Stimulated activated CD8-positive, alpha-beta memory T cell treated with anti-CD3 and anti-CD28 coated beads, Interleukin-15, amount 100 ng/mL, for 1 hour (primary cell): ENCODE data around the gene RNF224.
A peak's percentile ranks its signal among the peaks of the same experiment; 100 is the strongest.

Experiments used
- DNase-seq: peaks from one replicate; pipeline ENCODE4 v3.0.0-alpha.2; 2020; ENCODE audit warnings: low read depth

RNF224 gene

GRCh38 chr9:137192448-137192780 is 34.9 kb upstream of the RNF224 start:
- DNase-seq = no peak

DNA sequence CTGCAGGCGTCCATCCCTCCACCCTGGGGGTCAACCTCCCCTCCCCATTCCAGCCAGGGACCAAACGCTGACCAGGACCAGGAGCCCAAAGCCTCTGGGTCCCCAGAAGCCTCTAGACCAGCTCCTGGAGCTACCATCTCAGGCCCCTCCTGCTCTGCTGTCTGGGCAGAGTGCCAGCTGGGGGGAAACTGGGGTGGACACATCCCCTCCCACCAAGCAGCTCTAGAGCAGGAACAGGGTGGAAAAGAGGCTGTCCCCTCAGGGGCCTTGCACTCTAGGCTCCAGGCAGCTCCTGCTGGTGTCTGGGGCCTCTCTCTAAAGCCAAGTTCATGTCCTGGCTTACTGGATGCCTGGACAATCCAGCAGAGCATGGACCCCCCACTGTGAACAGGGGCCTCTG is 34.4 kb upstream of the RNF224 start:
- no peak for DNase-seq

- DNase-seq = no peak
These were observed 33.5 kb upstream of the RNF224 start for GRCh38 chr9:137193771-137194170.

DNA sequence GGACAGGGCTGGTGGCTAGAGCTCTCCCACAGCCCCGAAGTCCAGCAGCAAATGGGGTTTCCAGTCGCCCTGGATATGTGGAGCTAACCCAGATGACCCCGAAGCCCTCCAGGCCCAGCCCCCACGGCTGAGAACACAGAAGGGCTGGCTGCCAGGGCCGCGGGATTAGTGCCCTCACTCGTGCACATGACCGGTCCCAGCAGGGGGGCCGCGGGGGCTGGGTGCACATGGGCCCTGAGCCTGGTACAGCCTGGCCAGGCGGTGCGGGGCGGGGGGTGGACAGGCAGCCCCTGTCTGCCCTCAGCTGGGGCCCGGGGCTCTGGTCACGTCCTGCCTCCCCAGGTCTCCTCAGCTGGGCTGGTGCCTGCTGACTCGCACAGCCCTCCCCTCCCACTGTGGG is 32.9 kb upstream of the RNF224 start:
- no peak for DNase-seq

GRCh38 chr9:137194909-137195308 is 32.4 kb upstream of the RNF224 start:
- DNase-seq = no peak

DNA sequence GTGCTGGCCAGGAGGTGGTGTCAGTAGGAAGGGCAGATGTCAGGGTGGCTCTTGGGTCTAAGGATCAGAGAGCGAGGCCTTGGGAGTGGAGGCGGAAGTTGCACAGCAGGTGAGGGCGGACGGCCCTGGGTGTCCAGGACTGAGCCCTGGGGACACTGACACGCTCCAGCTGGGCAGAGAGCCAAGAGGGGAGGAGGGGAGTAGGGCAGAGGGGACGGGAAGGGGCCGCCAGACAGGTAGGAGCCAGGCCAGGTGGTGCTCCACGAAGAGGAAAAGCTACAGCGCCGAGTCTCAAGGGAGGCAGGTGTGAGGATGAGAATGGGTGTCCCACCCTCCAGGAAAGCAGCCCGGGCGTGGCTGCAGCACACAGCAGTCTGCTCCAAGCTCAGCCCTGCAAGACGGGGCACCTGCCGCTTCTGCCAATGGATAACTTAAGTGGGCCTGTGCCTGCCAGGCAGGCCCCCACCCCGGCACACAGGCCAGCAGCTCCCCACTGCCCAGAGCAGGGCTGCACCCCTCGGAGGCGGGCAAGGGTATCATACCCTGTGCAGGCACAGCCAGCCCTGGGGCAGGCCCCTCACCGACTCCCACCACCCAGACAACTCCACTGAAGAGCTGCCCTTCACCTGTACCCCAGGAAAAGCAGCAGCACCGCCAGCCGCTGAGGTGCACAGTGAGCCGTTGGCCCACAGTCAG is 31.6 kb upstream of the RNF224 start:
- DNase-seq = no peak

- DNase-seq = no peak
These were observed 29.0 kb upstream of the RNF224 start for GRCh38 chr9:137198051-137198901.

GRCh38 chr9:137198902-137199283 is 28.4 kb upstream of the RNF224 start:
- no peak for DNase-seq

DNA sequence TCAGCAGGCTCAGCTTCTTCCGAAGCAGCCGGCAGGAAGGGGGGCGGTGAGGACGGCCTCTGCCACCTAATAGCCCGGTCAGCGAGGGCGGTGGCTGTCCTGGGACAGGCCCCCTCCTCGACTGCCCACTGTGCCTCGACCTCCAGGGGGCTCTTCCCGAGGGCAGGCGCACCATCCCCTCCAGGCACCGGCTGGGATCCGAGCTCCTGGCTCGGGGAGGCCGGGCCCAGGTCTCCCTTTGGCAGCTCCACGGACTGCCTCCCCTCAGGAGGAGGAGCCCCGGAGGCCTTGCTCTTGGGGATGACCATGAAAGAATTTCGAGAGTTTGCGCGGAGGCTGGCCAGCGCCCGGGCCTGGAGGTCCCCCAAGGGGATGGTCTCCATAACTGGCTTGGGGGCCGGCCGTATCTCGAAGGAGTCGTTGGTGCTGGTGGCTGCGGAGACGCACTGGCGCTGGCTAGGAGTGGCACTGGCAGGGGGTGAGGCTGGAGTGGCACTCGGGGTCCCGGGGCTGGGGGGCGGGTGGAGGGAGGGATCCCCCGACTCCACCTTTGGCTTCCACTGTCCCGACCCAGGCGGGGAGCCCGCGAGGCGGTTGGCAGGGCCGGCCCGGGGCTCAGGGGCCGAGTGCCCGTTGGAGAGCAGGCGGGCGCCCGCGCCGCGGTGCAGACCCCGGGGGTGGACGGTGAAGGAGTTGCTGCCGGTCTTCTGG is 27.7 kb upstream of the RNF224 start:
- no peak for DNase-seq

GRCh38 chr9:137200311-137201204 is 26.7 kb upstream of the RNF224 start, which contains the start of gene TPRN:
Gene TPRN, minus strand, starts transcription at chr9:137200741. Its CDS starts 30 bp downstream, at chr9:137200711.
- DNase-seq = peak; percentile 97

DNA sequence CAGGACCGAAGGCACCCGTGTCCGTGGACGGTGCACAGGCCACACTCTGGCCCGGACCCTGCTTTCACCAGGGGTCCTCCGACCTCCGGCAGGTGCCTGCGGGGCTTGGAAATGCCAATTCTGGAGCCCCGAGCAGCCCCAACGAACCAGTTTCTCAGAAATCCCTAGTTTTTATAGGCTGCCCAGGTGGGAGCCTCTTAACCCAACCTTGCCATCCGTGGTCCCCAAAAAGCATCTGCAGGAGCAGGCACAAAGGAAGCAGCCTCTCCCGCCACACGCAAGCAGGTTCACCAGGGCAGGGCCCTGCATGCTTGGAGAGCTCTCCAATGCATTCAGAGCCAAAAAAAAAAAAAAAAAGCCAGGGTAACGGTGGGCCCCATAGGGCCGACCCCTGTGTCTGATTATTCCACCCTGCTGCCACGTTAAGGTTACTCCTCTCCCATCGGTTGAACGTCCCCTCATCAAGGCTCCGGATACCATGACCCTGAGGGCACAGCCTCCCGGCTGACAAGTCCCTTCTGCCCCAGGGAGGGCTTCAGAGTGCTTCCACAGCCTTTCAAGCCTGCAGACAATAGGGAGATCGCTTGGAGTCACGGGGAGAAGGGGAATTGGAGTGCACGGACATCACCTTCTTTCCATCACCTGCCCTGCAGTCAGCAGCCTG is 26.0 kb upstream of the RNF224 start:
- DNase-seq = no peak

- no peak for DNase-seq
These were observed 24.3 kb upstream of the RNF224 start for GRCh38 chr9:137202966-137203365.

GRCh38 chr9:137204731-137205125 is 22.6 kb upstream of the RNF224 start:
- no peak for DNase-seq

DNA sequence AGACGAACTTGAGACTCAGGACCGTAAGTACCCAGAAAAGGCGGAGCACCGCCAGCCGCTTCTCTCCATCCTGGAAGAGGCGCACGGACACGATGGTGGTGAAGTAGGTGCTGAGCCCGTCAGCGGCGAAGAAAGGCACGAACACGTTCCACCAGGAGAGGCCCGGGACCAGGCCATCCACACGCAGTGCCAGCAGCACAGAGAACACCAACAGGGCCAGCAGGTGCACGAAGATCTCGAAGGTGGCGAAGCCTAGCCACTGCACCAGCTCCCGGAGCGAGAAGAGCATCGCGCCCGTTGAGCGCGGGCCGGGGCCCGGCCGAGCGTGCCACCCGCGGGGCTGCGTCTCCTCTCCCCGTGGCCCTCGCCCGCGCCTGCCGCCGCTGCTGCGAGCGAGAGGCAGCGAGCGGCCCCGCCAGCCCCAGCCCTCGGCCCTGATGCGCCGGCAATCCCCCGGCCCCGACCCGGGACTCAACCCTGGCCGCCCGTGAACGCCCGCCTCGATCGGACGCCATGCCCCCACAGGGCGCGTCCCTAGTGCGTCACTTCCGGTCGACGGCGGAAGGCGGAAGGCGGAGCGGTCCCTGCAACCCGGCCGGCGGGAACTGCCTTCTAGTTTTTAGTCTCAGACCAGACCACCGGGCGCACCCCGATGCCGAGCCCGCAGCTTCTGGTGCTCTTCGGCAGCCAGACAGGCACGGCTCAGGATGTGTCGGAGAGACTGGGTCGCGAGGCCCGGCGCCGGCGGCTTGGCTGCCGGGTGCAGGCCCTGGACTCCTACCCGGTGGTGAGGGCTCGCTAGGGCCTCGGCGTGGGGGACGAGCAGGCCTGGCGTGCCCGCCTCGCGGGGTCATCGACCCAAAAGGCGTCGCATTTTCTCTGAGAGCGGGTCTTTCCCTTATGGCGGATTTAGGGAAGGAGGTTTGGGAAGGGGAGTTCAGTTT is 21.9 kb upstream of the RNF224 start, which contains the start of the genes NDOR1 and TMEM203:
NDOR1 (plus strand) TSS at position 575 of the 944 bp plus-strand sequence; CDS start at position 653, 78 bp downstream.
TMEM203 (minus strand) TSS at position 523 of the 944 bp plus-strand sequence; CDS start at position 289, 234 bp downstream.
- peak; percentile 89 for DNase-seq

DNA sequence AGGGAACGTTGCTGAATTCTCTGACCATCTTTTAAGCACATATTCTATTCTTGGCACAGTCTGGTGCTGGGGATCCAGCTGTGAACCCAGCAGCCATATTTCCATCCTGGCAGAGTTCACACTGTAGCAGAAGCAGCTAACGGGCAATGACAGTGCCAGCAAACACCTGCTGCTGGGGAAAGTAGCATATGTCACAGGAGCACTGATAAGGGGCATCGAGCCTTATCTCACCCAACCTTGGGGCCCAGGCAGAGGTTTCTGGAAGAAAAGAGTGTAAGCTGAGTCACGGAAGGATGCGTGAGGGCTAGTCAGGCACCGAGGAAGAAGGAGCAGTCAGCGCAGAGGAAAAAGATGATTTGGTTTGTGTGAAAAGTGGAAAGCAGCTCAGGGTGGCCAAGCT is 20.7 kb upstream of the RNF224 start:
- no peak for DNase-seq

- DNase-seq = no peak
These were observed 15.8 kb upstream of the RNF224 start for GRCh38 chr9:137211532-137211931.

- no peak for DNase-seq
These were observed 14.8 kb upstream of the RNF224 start for GRCh38 chr9:137212520-137212919.

DNA sequence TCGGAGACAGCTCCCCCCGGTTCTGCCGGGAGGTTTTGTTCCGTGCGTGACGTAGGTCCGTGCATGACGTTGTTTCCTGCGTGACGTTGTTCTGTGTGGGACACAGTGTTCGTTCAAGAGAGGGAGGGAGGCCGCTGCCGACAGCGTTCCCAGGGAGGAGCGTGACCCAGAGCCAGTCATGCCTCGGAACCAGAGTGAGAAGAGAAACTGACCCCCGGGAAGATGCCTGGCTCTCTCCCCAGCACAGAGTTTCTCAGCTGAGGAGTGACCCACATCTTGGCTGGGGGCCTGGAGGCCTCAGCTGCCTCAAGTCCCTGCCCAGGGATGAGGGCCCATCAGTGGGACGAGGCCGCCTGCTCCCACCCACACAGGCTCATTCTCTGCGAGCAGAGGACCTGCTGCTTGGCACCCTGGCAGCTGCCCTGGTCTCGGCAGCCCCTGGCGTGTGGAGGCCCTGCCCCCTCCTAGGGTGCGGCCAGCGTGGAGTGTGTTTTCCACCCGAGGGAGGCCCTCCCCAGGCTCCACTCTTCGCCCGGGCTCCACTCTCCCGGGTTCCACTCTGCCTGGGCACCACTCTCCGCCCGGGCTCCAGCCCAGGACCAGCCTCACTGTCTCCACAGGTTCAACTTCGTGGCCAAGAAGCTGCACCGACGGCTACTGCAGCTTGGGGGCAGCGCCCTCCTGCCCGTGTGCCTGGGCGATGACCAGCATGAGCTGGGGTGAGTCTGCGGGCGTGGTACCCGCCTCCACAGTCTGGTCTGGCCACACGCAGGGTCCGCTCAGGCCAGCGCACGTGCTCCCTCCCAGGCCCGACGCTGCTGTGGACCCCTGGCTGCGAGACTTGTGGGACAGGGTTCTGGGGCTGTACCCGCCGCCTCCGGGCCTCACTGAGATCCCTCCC is 13.9 kb upstream of the RNF224 start:
- no peak for DNase-seq

- no peak for DNase-seq
These were observed 12.7 kb upstream of the RNF224 start for GRCh38 chr9:137214620-137215019.
